Suprapubic skin (tissue), 4 donors: ENCODE measurements around the gene HAT1. TPM values are rescaled to one million over a fixed set of nuclear protein-coding genes. Genes with fewer than 3 reads are reported as not detected.
A peak's percentile ranks its signal among the peaks of the same experiment; 100 is the strongest.

Source experiments
- DNase-seq, 2 donors: peaks; one replicate each; pipeline ENCODE4 v3.0.0-alpha.2; 2019; ENCODE audit warnings: low spot score in 2 of 2
- H3K27ac ChIP-seq: fragments of 200-600 bp; sonication (generic); one replicate; pipeline ENCODE4 v1.5.1; 2019
- H3K27me3 ChIP-seq: fragments of 200-600 bp; sonication (generic); one replicate; pipeline ENCODE4 v1.5.1; 2019
- H3K36me3 ChIP-seq: fragments of 200-600 bp; sonication (generic); one replicate; pipeline ENCODE4 v1.5.1; 2019
- H3K4me1 ChIP-seq: fragments of 200-600 bp; sonication (generic); one replicate; pipeline ENCODE4 v1.5.1; 2019
- H3K4me3 ChIP-seq: fragments of 200-600 bp; sonication (generic); one replicate; pipeline ENCODE4 v1.5.1; 2019; ENCODE audit warnings: mild to moderate bottlenecking
- H3K9me3 ChIP-seq: fragments of 200-600 bp; sonication (generic); one replicate; pipeline ENCODE4 v1.5.1; 2019
- EP300 ChIP-seq: sonication (generic); formaldehyde crosslinking; IDR thresholded peaks from one replicate; pipeline ENCODE4 v1.6.1; 2017; ENCODE audit warnings: antibody characterized with exemption
- POLR2A ChIP-seq, 2 donors: fragments of 450-650 bp; IDR thresholded peaks; one replicate each; pipeline ENCODE4 v1.6.1; 2017; ENCODE audit warnings: antibody characterized with exemption in 2 of 2, mild to moderate bottlenecking in 2 of 2, moderate library complexity in 2 of 2
- POLR2AphosphoS5 ChIP-seq, 3 donors: sonication (generic); formaldehyde crosslinking; IDR thresholded peaks; one replicate each; pipeline ENCODE4 v1.6.1; 2017; ENCODE audit warnings: antibody characterized with exemption in 3 of 3
- WGBS: methylation state at CpG from one replicate; pipeline ENCODE4 v1.1.5; 2018; 5-methylcytosine and 5-hydroxymethylcytosine counted together
- total RNA-seq, 4 donors: library from RNA; depleted of rRNA; stranded (reverse); fragments of >200 nt; gene quantifications; one replicate each; pipeline ENCODE4 v1.1.0, GENCODE V29; 2016
- TF ChIP-seq, protein P1 (sequence below), 2 donors: fragments of 200-600 bp in 1 of 2; fragments of 450-650 bp in 1 of 2; sonication (generic) in 1 of 2; IDR thresholded peaks; one replicate each; pipeline ENCODE4 v1.5.1; 2016 to 2019; ENCODE audit warnings: antibody characterized with exemption in 2 of 2, mild to moderate bottlenecking in 1 of 2, moderate library complexity in 1 of 2

The HAT1 gene
- total RNA-seq, 4 donors from 2014 or later, result 22.0 to 24.6 (median 23.7) TPM

DNA sequence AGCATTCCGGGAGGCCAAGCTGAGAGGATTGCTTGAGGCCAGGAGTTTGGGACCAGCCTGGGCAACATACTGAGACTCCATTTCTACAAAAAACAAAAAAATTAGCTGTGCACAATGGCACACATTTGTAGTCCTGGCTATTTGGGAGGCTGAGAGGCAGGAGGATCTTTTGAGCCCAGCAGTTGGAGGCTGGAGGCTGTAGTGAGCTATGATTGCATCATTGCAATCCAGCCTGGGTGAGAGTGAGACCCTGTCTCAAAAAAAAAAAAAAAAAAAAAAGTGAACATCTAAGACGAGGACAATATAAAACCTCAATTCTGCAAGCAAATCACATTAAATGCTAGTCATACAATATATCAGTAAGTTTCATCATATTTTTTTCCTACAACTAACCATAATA lies 2.8 kb upstream of the HAT1 start:
- Histone ChIP-seq H3K9me3 (no peaks in the 10 kb centered on the region), H3K27me3 (no peaks in the 10 kb centered on the region), H3K27ac (no peak overlapping the region), H3K36me3 (no peaks in the 10 kb centered on the region), H3K4me1 (peaks cover 20% of the 10 kb centered on the region), H3K4me3 (no peak overlapping the region)
- no peak for DNase-seq
- TF ChIP-seq EP300, result no peak
- TF ChIP-seq POLR2AphosphoS5 (IDR thresholded peaks at IDR 0.05), result no peak
- TF ChIP-seq, protein P1, sequence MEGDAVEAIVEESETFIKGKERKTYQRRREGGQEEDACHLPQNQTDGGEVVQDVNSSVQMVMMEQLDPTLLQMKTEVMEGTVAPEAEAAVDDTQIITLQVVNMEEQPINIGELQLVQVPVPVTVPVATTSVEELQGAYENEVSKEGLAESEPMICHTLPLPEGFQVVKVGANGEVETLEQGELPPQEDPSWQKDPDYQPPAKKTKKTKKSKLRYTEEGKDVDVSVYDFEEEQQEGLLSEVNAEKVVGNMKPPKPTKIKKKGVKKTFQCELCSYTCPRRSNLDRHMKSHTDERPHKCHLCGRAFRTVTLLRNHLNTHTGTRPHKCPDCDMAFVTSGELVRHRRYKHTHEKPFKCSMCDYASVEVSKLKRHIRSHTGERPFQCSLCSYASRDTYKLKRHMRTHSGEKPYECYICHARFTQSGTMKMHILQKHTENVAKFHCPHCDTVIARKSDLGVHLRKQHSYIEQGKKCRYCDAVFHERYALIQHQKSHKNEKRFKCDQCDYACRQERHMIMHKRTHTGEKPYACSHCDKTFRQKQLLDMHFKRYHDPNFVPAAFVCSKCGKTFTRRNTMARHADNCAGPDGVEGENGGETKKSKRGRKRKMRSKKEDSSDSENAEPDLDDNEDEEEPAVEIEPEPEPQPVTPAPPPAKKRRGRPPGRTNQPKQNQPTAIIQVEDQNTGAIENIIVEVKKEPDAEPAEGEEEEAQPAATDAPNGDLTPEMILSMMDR (IDR thresholded peaks at IDR 0.05), result no peak
- TF ChIP-seq POLR2A (IDR thresholded peaks at IDR 0.05), result no peak
- WGBS, result 90% methylated on average over 2 of the region's 2 CpGs

DNA sequence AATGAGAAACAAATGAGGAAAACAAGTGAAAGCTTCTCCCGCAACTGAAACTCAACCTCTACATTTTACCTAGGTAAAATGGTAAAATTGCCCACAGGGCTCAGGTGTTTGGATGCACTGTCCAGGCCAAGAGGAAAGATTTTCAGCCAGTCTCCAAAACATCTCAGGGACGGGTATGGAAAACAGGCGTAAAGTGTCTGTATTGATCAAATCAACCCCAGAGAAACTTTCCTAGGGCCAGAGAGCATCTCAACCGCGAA lies 361 bp upstream of the HAT1 start:
- Histone ChIP-seq H3K4me1 (peaks cover 27% of the 10 kb centered on the region), H3K9me3 (no peaks in the 10 kb centered on the region), H3K27ac (peak overlapping the region; percentile 96), H3K27me3 (no peaks in the 10 kb centered on the region), H3K36me3 (peaks cover 4% of the 10 kb centered on the region), H3K4me3 (peak overlapping the region; percentile 86)
- TF ChIP-seq, protein P1 (IDR thresholded peaks at IDR 0.05), result no peak
- no peak for TF ChIP-seq POLR2A (IDR thresholded peaks at IDR 0.05)
- TF ChIP-seq EP300, result no peak
- no peak for TF ChIP-seq POLR2AphosphoS5 (IDR thresholded peaks at IDR 0.05)
- no peak for DNase-seq
- 9% methylated on average over 5 of the region's 5 CpGs for WGBS

DNA sequence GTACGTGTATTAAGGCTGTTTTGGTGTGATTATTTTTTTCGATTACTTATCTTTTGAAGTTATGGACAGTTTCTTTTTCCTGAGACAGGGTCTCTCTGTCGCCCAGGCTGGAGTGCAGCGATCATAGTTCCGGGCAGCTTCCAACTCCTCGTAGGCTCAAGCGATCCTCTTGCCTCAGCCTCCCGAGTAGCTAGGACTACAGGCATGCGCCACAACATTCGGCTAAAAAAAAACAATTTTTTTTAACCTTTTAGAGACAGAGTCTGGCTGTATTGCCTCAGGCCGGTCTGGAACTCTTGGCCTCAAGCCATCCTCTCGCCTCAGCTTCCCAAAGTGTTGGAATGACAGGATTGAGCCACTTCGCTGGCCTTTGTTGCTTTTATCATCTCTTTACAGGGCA lies 945 bp downstream of the HAT1 start:
- Histone ChIP-seq H3K9me3 (no peaks in the 10 kb centered on the region), H3K27ac (peak overlapping the region; percentile 96), H3K27me3 (no peaks in the 10 kb centered on the region), H3K36me3 (peaks cover 14% of the 10 kb centered on the region), H3K4me1 (peaks cover 27% of the 10 kb centered on the region), H3K4me3 (peak overlapping the region; percentile 86)
- DNase-seq, result no peak
- WGBS, result 14% methylated on average over 13 of the region's 13 CpGs
- TF ChIP-seq EP300, result no peak
- TF ChIP-seq, protein P1 (IDR thresholded peaks at IDR 0.05), result no peak
- TF ChIP-seq POLR2AphosphoS5 (IDR thresholded peaks at IDR 0.05), result no peak
- TF ChIP-seq POLR2A (IDR thresholded peaks at IDR 0.05), result no peak

DNA sequence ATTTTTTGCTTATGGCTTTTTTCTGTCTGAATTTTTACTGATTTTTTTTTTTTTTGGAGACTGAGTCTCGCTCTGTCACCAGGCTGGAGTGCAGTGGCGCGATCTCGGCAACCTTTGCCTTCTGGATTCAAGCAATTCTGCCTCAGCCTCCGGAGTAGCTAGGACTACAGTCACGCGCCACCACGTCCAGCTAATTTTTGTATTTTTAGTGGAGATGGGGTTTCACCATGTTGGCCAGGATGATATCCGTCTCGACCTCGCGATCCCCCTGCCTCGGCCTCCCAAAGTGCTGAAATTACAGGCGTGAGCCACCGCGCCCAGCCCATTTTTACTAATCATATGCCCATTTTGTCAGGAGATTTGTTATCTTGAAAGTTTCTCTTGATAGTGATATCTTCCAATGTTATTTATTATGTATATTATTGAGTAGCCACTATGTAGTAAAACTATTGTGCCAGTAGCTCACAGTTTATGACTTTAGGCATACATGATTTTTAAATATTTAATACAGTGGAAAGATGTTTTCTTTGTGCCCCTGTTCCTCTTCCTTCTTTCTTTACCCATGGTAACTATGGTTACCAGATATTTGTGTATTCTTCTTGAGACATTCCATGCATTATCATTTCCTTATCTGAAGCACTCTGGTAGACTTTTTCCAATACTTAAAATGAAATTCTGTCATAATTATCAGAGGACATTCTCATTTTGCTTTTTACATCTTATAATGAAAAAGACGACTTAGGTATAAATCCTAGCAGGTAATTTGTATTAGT lies 2.1 kb downstream of the HAT1 start:
- no peak for DNase-seq
- no peak overlapping the region for H3K4me3 ChIP-seq
- H3K9me3 ChIP-seq, result no peaks in the 10 kb centered on the region
- no peak overlapping the region for H3K27ac ChIP-seq
- WGBS, result 96% methylated on average over 17 of the region's 17 CpGs
- H3K27me3 ChIP-seq, result no peaks in the 10 kb centered on the region
- H3K36me3 ChIP-seq, result peaks cover 19% of the 10 kb centered on the region
- H3K4me1 ChIP-seq, result peaks cover 27% of the 10 kb centered on the region
- TF ChIP-seq POLR2AphosphoS5 (IDR thresholded peaks at IDR 0.05) (no peak), EP300 (no peak), POLR2A (IDR thresholded peaks at IDR 0.05) (no peak)
- TF ChIP-seq, protein P1 (IDR thresholded peaks at IDR 0.05), result no peak

DNA sequence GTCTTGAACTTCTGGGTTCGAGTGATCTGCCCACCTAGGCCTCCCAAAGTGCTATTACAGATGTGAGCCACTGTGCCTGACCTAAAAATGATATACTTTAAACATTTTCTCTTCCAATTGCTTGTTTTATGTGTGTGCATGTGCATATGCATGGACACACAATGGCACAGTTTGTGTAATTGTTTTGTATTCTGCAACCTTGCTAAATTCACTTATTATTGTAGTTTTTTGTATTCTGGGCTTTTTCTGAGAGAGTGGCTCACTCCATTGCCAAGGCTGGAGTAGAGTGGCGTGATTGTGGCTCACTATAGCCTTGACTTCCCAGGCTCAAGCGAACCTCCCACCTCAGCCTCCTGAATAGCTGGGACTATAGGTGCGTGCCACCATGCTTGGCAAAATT lies 8.1 kb downstream of the HAT1 start:
- no peaks in the 10 kb centered on the region for H3K9me3 ChIP-seq
- no peak for DNase-seq
- H3K27ac ChIP-seq, result no peak overlapping the region
- WGBS, result 89% methylated on average over 4 of the region's 4 CpGs
- no peak overlapping the region for H3K4me3 ChIP-seq
- peaks cover 2% of the 10 kb centered on the region for H3K4me1 ChIP-seq
- H3K36me3 ChIP-seq, result peaks cover 24% of the 10 kb centered on the region
- H3K27me3 ChIP-seq, result no peaks in the 10 kb centered on the region
- TF ChIP-seq POLR2AphosphoS5 (IDR thresholded peaks at IDR 0.05), result no peak
- TF ChIP-seq, protein P1 (IDR thresholded peaks at IDR 0.05), result no peak
- no peak for TF ChIP-seq EP300
- TF ChIP-seq POLR2A (IDR thresholded peaks at IDR 0.05), result no peak
